CD14-positive monocyte (primary cell): ENCODE measurements around the gene NEDD8. TPM values are rescaled to one million over a fixed set of nuclear protein-coding genes. Genes with fewer than 3 reads are reported as not detected.

Experiments
- DNase-seq, 3 donors: peaks; one replicate each; pipeline ENCODE4 v3.0.0-alpha.2; 2011 to 2022
- H2AFZ ChIP-seq: 2 replicates; pipeline ENCODE4 v1.6.0; 2012; ENCODE audit warnings: mild to moderate bottlenecking, low read depth, low read length, inconsistent platforms; ENCODE audit not compliant: insufficient read depth, poor library complexity, severe bottlenecking
- H3K27ac ChIP-seq, 2 donors: 1 replicate in 1 of 2; 2 replicates in 1 of 2; pipeline ENCODE4 v1.5.1; 2012 to 2013; ENCODE audit warnings: low read length in 2 of 2, control low read depth in 1 of 2, inconsistent platforms in 1 of 2, low read depth in 1 of 2, mild to moderate bottlenecking in 1 of 2
- H3K27me3 ChIP-seq, 2 donors: one replicate each; pipeline versions ENCODE4 v1.6.0 to v1.6.1; 2011 to 2013; ENCODE audit warnings: low read length in 2 of 2; ENCODE audit not compliant: control insufficient read depth in 2 of 2, insufficient read depth in 2 of 2
- H3K36me3 ChIP-seq, 2 donors: replicated peaks in 1 of 2; 1 replicate in 1 of 2; 2 replicates in 1 of 2; pipeline versions ENCODE4 v1.5.1 to v1.6.1; 2012 to 2013; ENCODE audit warnings: low read length in 2 of 2, control low read depth in 1 of 2, inconsistent platforms in 1 of 2, mild to moderate bottlenecking in 1 of 2; ENCODE audit not compliant: insufficient read depth in 2 of 2, control insufficient read depth in 1 of 2
- H3K4me1 ChIP-seq, 2 donors: 1 replicate in 1 of 2; 2 replicates in 1 of 2; pipeline versions ENCODE4 v1.5.1 to v1.6.1; 2012 to 2013; ENCODE audit warnings: low read length in 2 of 2, control low read depth in 1 of 2, inconsistent platforms in 1 of 2, mild to moderate bottlenecking in 1 of 2, moderate library complexity in 1 of 2; ENCODE audit not compliant: insufficient read depth in 2 of 2, control insufficient read depth in 1 of 2
- H3K4me2 ChIP-seq: replicated peaks from 2 replicates; pipeline ENCODE3; 2012; ENCODE audit warnings: low read length, moderate library complexity, mild to moderate bottlenecking; ENCODE audit not compliant: poor library complexity, severe bottlenecking; ENCODE audit errors: extremely low read depth
- H3K4me3 ChIP-seq, 3 experiments: fragments of 200-600 bp in 1 of 3; sonication (generic) in 1 of 3; replicated peaks in 1 of 3; 1 replicate in 2 of 3; 2 replicates in 1 of 3; pipeline ENCODE4 v1.5.1; 2011 to 2013; ENCODE audit warnings: low read length in 3 of 3, mild to moderate bottlenecking in 3 of 3, control low read depth in 2 of 3, low read depth in 2 of 3, inconsistent platforms in 1 of 3, moderate library complexity in 1 of 3
- H3K79me2 ChIP-seq: 2 replicates; pipeline ENCODE4 v1.6.0; 2012; ENCODE audit warnings: mild to moderate bottlenecking, control low read depth, inconsistent platforms, low read length, moderate library complexity; ENCODE audit not compliant: insufficient read depth
- H3K9ac ChIP-seq: 2 replicates; pipeline ENCODE4 v1.6.0; 2017; ENCODE audit warnings: low read length, mild to moderate bottlenecking; ENCODE audit not compliant: insufficient read depth, poor library complexity, severe bottlenecking
- H3K9me3 ChIP-seq, 2 donors: replicated peaks in 1 of 2; 1 replicate in 1 of 2; 2 replicates in 1 of 2; pipeline versions ENCODE4 v1.5.1 to v1.6.1; 2012 to 2013; ENCODE audit warnings: low read length in 2 of 2, control low read depth in 1 of 2; ENCODE audit not compliant: control insufficient read depth in 1 of 2, insufficient read depth in 1 of 2
- H4K20me1 ChIP-seq: 2 replicates; pipeline ENCODE4 v1.6.0; 2012; ENCODE audit warnings: mild to moderate bottlenecking, low read length, control low read depth, moderate library complexity; ENCODE audit not compliant: insufficient read depth
- H3K27ac Mint-ChIP-seq, 7 donors: one replicate each; pipeline ENCODE4 v1.8.0; 2020; ENCODE audit warnings: mild to moderate bottlenecking in 7 of 7, mixed read lengths in 7 of 7, moderate library complexity in 6 of 7, inconsistent platforms in 2 of 7
- H3K27me3 Mint-ChIP-seq, 3 donors: one replicate each; pipeline ENCODE4 v1.8.0; 2021 to 2022; ENCODE audit warnings: low read depth in 3 of 3, mild to moderate bottlenecking in 3 of 3, mixed read lengths in 3 of 3, moderate library complexity in 3 of 3, inconsistent platforms in 1 of 3
- H3K36me3 Mint-ChIP-seq, 2 donors: one replicate each; pipeline ENCODE4 v1.8.0; 2020; ENCODE audit warnings: mixed read lengths in 2 of 2, inconsistent platforms in 1 of 2, mild to moderate bottlenecking in 1 of 2
- H3K4me1 Mint-ChIP-seq: one replicate; pipeline ENCODE4 v1.8.0; 2020; ENCODE audit warnings: mild to moderate bottlenecking, mixed read lengths
- H3K4me3 Mint-ChIP-seq, 2 donors: one replicate each; pipeline ENCODE4 v1.8.0; 2020; ENCODE audit warnings: mild to moderate bottlenecking in 2 of 2, mixed read lengths in 2 of 2, moderate library complexity in 1 of 2
- H3K9me3 Mint-ChIP-seq, 7 donors: one replicate each; pipeline ENCODE4 v1.8.0; 2020 to 2022; ENCODE audit warnings: mixed read lengths in 7 of 7, mild to moderate bottlenecking in 6 of 7, moderate library complexity in 6 of 7, inconsistent platforms in 2 of 7
- WGBS: methylation state at CpG from one replicate; pipeline ENCODE4 v1.1.5; 2013; ENCODE audit warnings: missing lambda C conversion rate; ENCODE audit not compliant: insufficient coverage; 5-methylcytosine and 5-hydroxymethylcytosine counted together
- intact Hi-C, 2 donors: fragments of 100-400 bp; cut with micrococcal nuclease; formaldehyde crosslinking; loops; one replicate each; pipeline versions ENCODE4 v1.15.0 to v1.15.1; 2023
- polyA plus RNA-seq, 3 donors: library from polyadenylated mRNA; depleted of rRNA in 1 of 3; unstranded in 2 of 3; stranded (reverse) in 1 of 3; fragments of 300-500 nt in 2 of 3; fragments of >200 nt in 1 of 3; fragmentation: Illumina TruSeq in 2 of 3; gene quantifications; 1 replicate in 2 of 3; 2 replicates in 1 of 3; pipeline ENCODE4 v1.2.3, GENCODE V29; 2012 to 2021
- TF ChIP-seq, protein P1 (sequence below): fragments of 200-600 bp; IDR thresholded peaks from one replicate; pipeline ENCODE4 v1.8.0; 2022; ENCODE audit warnings: antibody characterized with exemption, mild to moderate bottlenecking

Gene NEDD8
- polyA plus RNA-seq, 3 donors, result 164 to 335 (median 306) TPM

DNA sequence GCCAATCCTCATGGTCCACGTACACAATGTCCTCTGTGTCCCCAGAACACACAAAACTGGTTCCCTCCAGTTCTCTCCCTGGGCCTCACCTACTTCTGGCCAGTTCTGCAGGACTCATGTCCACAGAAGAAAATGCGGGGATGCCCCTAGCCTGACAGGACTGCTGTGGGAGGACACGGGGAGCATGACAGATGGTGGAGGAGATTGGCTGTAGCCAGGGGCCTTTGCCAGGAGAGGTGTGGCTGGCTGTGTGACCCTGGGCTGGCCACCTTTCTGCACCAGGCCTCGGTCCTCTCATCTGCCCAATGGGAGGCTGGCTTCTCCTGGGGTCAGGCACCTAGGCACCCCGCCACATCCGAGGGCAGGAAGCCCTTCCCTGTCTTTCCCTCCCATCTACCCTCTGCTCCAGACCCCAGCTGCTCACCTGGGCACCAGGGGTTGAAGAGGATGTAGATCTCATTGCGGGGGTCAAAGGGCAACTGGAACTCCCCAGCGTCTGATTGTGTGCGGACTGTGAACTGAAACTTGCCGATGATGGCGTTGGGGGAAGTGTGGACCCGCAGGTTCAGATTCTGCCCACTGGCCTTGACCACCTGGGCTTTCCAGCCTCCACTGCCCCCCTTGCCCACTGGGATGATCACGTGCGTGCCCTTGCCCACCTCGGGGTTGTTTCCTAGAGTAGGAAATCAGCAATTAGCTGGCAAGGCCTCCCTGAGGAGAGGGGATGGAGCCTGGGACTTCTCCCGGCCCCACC, 28.0 kb upstream of the NEDD8 start:
- Histone ChIP-seq H3K79me2 (no peaks in the 10 kb centered on the region), H3K27me3 (no peaks in the 10 kb centered on the region), H3K4me3 (no peak overlapping the region), H3K4me2 (no peak overlapping the region), H3K4me1 (no peaks in the 10 kb centered on the region), H3K9me3 (no peaks in the 10 kb centered on the region), H3K27ac (no peak overlapping the region), H2AFZ (no peak overlapping the region), H3K36me3 (peaks cover 39 to 80% of the 10 kb centered on the region in 2 donors), H3K9ac (no peak overlapping the region), H4K20me1 (no peaks in the 10 kb centered on the region)
- H3K9me3 Mint-ChIP-seq, result no peaks in the 10 kb centered on the region
- DNase-seq, result no peak
- no peaks in the 10 kb centered on the region for H3K4me1 Mint-ChIP-seq
- 94% methylated on average over 10 of the region's 16 CpGs for WGBS
- no peak overlapping the region for H3K27ac Mint-ChIP-seq
- peaks cover 0 to 2% (median 1%) of the 10 kb centered on the region in 3 donors for H3K27me3 Mint-ChIP-seq
- intact Hi-C loops, result no loop called here
- H3K4me3 Mint-ChIP-seq, result no peak overlapping the region
- H3K36me3 Mint-ChIP-seq, result peaks cover 67 to 81% of the 10 kb centered on the region in 2 donors
- TF ChIP-seq, protein P1, sequence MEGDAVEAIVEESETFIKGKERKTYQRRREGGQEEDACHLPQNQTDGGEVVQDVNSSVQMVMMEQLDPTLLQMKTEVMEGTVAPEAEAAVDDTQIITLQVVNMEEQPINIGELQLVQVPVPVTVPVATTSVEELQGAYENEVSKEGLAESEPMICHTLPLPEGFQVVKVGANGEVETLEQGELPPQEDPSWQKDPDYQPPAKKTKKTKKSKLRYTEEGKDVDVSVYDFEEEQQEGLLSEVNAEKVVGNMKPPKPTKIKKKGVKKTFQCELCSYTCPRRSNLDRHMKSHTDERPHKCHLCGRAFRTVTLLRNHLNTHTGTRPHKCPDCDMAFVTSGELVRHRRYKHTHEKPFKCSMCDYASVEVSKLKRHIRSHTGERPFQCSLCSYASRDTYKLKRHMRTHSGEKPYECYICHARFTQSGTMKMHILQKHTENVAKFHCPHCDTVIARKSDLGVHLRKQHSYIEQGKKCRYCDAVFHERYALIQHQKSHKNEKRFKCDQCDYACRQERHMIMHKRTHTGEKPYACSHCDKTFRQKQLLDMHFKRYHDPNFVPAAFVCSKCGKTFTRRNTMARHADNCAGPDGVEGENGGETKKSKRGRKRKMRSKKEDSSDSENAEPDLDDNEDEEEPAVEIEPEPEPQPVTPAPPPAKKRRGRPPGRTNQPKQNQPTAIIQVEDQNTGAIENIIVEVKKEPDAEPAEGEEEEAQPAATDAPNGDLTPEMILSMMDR, result no peak

DNA sequence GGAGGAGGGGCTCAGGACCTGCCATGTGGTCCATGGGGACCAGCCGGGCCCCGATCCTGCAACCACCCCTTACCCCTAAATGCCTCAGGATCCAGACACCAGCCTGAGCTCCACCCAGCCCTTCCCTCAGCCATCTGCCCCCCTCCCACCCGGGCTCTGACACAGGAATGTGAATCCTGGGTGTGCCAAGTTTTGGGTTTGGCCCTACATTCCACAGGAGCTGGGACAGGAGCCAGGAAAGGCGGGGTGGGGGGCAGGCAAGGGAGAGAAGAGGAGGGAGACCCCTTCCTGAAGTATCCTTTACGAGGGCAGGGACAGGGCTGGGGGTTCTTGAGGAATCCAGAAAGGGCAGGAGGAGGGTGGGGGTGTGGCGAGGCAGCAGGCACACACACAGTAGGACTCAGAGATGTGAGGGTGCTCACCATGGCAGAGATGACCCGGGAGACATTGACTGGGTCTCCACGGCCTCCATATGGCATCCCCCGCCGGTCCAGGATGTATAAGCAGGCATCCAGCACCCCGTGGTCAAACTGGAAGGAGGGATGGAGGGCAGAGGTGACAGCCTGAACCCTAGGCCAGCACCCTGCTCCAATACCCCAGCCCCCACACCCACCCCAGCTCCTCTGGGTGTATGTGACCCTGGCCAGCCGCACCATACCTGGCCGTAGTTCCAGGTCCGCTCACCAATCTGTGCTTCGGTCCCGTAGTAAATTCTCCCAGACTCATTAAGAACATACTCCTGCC, 27.3 kb upstream of the NEDD8 start:
- Mint-ChIP-seq H3K4me3 (no peak overlapping the region), H3K36me3 (peaks cover 66 to 81% of the 10 kb centered on the region in 2 donors), H3K9me3 (no peaks in the 10 kb centered on the region), H3K4me1 (no peaks in the 10 kb centered on the region), H3K27ac (no peak overlapping the region), H3K27me3 (peaks cover 0 to 2% (median 1%) of the 10 kb centered on the region in 3 donors)
- Histone ChIP-seq H3K79me2 (no peaks in the 10 kb centered on the region), H3K4me2 (no peak overlapping the region), H3K4me3 (no peak overlapping the region), H3K4me1 (no peaks in the 10 kb centered on the region), H3K36me3 (peaks cover 42 to 80% of the 10 kb centered on the region in 2 donors), H3K27ac (no peak overlapping the region), H3K9me3 (no peaks in the 10 kb centered on the region), H3K9ac (no peak overlapping the region), H4K20me1 (no peaks in the 10 kb centered on the region), H3K27me3 (no peaks in the 10 kb centered on the region), H2AFZ (no peak overlapping the region)
- no peak for DNase-seq
- intact Hi-C loops, result no loop called here
- WGBS, result over 99% methylated on average over 10 of the region's 16 CpGs
- TF ChIP-seq, protein P1, result no peak
